ELF-1 (cell line): ENCODE measurements around the gene LRR1.
"Not testable (repeated sequence)": the region's sequence is repeated elsewhere in the genome, so short reads cannot be mapped to it uniquely, and the experiment has no call there.

Experiments
- DNase-seq: peaks from one replicate; pipeline ENCODE4 v3.0.0-alpha.2; 2016; ENCODE audit warnings: low read depth, low spot score

The LRR1 gene

GRCh38 chr14:49598485-49599300 is at the start of gene LRR1:
LRR1 (plus strand) TSS chr14:49598940; CDS start chr14:49599021, 81 bp downstream.
- peak; percentile 90 for DNase-seq

- DNase-seq: no peak
Observed at GRCh38 chr14:49549446-49549845, 49.3 kb upstream of the LRR1 start.

- DNase-seq: peak; percentile 53
Observed at GRCh38 chr14:49549881-49550280, 48.9 kb upstream of the LRR1 start.

- no peak for DNase-seq
Observed at GRCh38 chr14:49550286-49551184, 48.2 kb upstream of the LRR1 start.

- no peak for DNase-seq
Observed at GRCh38 chr14:49551569-49551968, 47.2 kb upstream of the LRR1 start.

- DNase-seq: no peak
Observed at GRCh38 chr14:49553106-49553505, 45.6 kb upstream of the LRR1 start.

- DNase-seq: no peak
Observed at GRCh38 chr14:49553892-49554291, 44.8 kb upstream of the LRR1 start.

GRCh38 chr14:49559979-49560768 is 38.6 kb upstream of the LRR1 start:
- DNase-seq: no peak

GRCh38 chr14:49566714-49567113 is 32.0 kb upstream of the LRR1 start:
- DNase-seq: no peak

- DNase-seq: no peak
Observed at GRCh38 chr14:49569281-49569680, 29.5 kb upstream of the LRR1 start.

- no peak for DNase-seq
Observed at GRCh38 chr14:49574038-49574437, 24.7 kb upstream of the LRR1 start.

- DNase-seq: no peak
Observed at GRCh38 chr14:49578141-49578540, 20.6 kb upstream of the LRR1 start.

GRCh38 chr14:49579841-49580240 is 18.9 kb upstream of the LRR1 start:
- no peak for DNase-seq

GRCh38 chr14:49581209-49582112 is 17.3 kb upstream of the LRR1 start:
- no peak for DNase-seq

- DNase-seq: no peak
Observed at GRCh38 chr14:49582113-49582977, 16.4 kb upstream of the LRR1 start.

- DNase-seq: no peak
Observed at GRCh38 chr14:49583629-49584028, 15.1 kb upstream of the LRR1 start.

- DNase-seq: no peak
Observed at GRCh38 chr14:49584058-49584457, 14.7 kb upstream of the LRR1 start.

GRCh38 chr14:49584981-49585640 is 13.6 kb upstream of the LRR1 start:
- not testable (repeated sequence) for DNase-seq
